ENCODE results near the gene CD151. TPM values are rescaled to one million over a fixed set of nuclear protein-coding genes. Genes with fewer than 3 reads are reported as not detected.
A peak's percentile ranks its signal among the peaks of the same experiment; 100 is the strongest.

The CD151 gene
- total RNA-seq, 1 experiment from 2014 or later = 233 TPM

GRCh38 chr11:833849-834311 lies 1.1 kb downstream of the CD151 start:
- in situ Hi-C loops (cut with HindIII; ENCODE audit: low pct_unique_long_range_greater_than_20kb, low sequenced_read_pairs) = no loop called here
- DNase-seq (ENCODE audit: low read depth, low spot score) = no peak

- in situ Hi-C loops (cut with HindIII; ENCODE audit: low pct_unique_long_range_greater_than_20kb, low sequenced_read_pairs) = no loop called here
- peak; percentile 45 for DNase-seq (ENCODE audit: low read depth, low spot score)
These were observed 1.9 kb downstream of the CD151 start for GRCh38 chr11:834371-835316.

GRCh38 chr11:836274-836673 lies 3.5 kb downstream of the CD151 start:
- DNase-seq (ENCODE audit: low read depth, low spot score) = no peak
- in situ Hi-C loops (cut with HindIII; ENCODE audit: low pct_unique_long_range_greater_than_20kb, low sequenced_read_pairs) = no loop called here

GRCh38 chr11:836700-837099 lies 3.9 kb downstream of the CD151 start:
- DNase-seq (ENCODE audit: low read depth, low spot score) = no peak
- in situ Hi-C loops (cut with HindIII; ENCODE audit: low pct_unique_long_range_greater_than_20kb, low sequenced_read_pairs) = no loop called here

GRCh38 chr11:837189-837989 lies 4.6 kb downstream of the CD151 start:
- in situ Hi-C loops (cut with HindIII; ENCODE audit: low pct_unique_long_range_greater_than_20kb, low sequenced_read_pairs) = no loop called here
- no peak for DNase-seq (ENCODE audit: low read depth, low spot score)

GRCh38 chr11:837990-838307 lies 5.2 kb downstream of the CD151 start:
- in situ Hi-C loops (cut with HindIII; ENCODE audit: low pct_unique_long_range_greater_than_20kb, low sequenced_read_pairs) = no loop called here
- no peak for DNase-seq (ENCODE audit: low read depth, low spot score)

- DNase-seq (ENCODE audit: low read depth, low spot score) = peak; percentile 67
- in situ Hi-C loops (cut with HindIII; ENCODE audit: low pct_unique_long_range_greater_than_20kb, low sequenced_read_pairs) = no loop called here
These were observed 5.9 kb downstream of the CD151 start for GRCh38 chr11:838441-839279.

GRCh38 chr11:839280-839623 lies 6.5 kb downstream of the CD151 start:
- in situ Hi-C loops (cut with HindIII; ENCODE audit: low pct_unique_long_range_greater_than_20kb, low sequenced_read_pairs) = no loop called here

GRCh38 chr11:839875-840617 lies 7.3 kb downstream of the CD151 start:
- in situ Hi-C loops (cut with HindIII; ENCODE audit: low pct_unique_long_range_greater_than_20kb, low sequenced_read_pairs) = no loop called here
- peak; percentile 46 for DNase-seq (ENCODE audit: low read depth, low spot score)

More at GRCh38 chr11:839280-839623, 6.5 kb downstream of the CD151 start:
- DNase-seq (ENCODE audit: low read depth, low spot score) = no peak

GRCh38 chr11:841981-842369 lies 9.2 kb downstream of the CD151 start:
- no peak for DNase-seq (ENCODE audit: low read depth, low spot score)
- in situ Hi-C loops (cut with HindIII; ENCODE audit: low pct_unique_long_range_greater_than_20kb, low sequenced_read_pairs) = no loop called here

GRCh38 chr11:842370-843002 lies 9.7 kb downstream of the CD151 start, which contains the start of the genes POLR2L and TSPAN4:
Gene POLR2L (minus strand): TSS chr11:842529. CDS start chr11:842508, 21 bp downstream.
Gene TSPAN4 (plus strand): TSS chr11:842852. CDS start chr11:850305, 7,453 bp downstream.
- peak; percentile 86 for DNase-seq (ENCODE audit: low read depth, low spot score)
- in situ Hi-C loops (cut with HindIII; ENCODE audit: low pct_unique_long_range_greater_than_20kb, low sequenced_read_pairs) = no loop called here

GRCh38 chr11:843086-843734 lies 10.5 kb downstream of the CD151 start:
- no peak for DNase-seq (ENCODE audit: low read depth, low spot score)
- in situ Hi-C loops (cut with HindIII; ENCODE audit: low pct_unique_long_range_greater_than_20kb, low sequenced_read_pairs) = no loop called here

- peak; percentile 79 for DNase-seq (ENCODE audit: low read depth, low spot score)
- in situ Hi-C loops (cut with HindIII; ENCODE audit: low pct_unique_long_range_greater_than_20kb, low sequenced_read_pairs) = no loop called here
These were observed 11.3 kb downstream of the CD151 start for GRCh38 chr11:843818-844692.

- in situ Hi-C loops (cut with HindIII; ENCODE audit: low pct_unique_long_range_greater_than_20kb, low sequenced_read_pairs) = no loop called here
These were observed 12.2 kb downstream of the CD151 start for GRCh38 chr11:844693-845644.

More at GRCh38 chr11:844693-845644, 12.2 kb downstream of the CD151 start:
- peak; percentile 92 for DNase-seq (ENCODE audit: low read depth, low spot score)
